HG03139 (cell line): ENCODE results near the gene NCAPG2.
"Not testable (repeated sequence)": the region's sequence is repeated elsewhere in the genome, so short reads cannot be mapped to it uniquely, and the experiment has no call there.

Source experiments
- ATAC-seq: cut with Tn5 transposase; IDR thresholded peaks from one replicate; pipeline ENCODE4 v1.9.1; 2021; ENCODE audit not compliant: unreplicated experiment

NCAPG2 gene

GRCh38 chr7:158710651-158711102 is 6.1 kb upstream of the NCAPG2 start:
- no peak for ATAC-seq

- no peak for ATAC-seq
Observed at GRCh38 chr7:158707610-158708009, 3.0 kb upstream of the NCAPG2 start.

GRCh38 chr7:158706710-158707590 is 2.3 kb upstream of the NCAPG2 start:
- ATAC-seq, result no peak

DNA sequence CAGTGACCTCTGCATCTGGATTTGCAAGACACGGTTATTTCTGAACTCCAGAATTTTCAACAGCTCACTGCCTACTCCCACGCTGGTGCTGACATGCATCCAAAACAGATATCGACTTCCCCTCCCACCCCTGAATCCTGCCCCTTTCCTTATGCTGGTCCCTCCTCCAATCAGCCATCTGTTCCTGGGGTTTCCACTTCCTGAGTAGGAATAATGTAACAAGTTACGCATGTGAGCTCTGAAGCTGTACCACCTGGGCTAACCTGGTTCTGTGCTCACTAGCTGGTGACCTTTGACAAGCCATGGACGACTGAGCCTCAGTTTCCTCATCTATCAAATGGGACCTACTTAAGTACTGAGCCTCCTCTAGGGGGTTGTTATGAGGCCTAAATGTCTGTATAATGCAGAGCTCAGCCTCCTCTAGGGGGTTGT is 1.7 kb upstream of the NCAPG2 start:
- ATAC-seq, result no peak

DNA sequence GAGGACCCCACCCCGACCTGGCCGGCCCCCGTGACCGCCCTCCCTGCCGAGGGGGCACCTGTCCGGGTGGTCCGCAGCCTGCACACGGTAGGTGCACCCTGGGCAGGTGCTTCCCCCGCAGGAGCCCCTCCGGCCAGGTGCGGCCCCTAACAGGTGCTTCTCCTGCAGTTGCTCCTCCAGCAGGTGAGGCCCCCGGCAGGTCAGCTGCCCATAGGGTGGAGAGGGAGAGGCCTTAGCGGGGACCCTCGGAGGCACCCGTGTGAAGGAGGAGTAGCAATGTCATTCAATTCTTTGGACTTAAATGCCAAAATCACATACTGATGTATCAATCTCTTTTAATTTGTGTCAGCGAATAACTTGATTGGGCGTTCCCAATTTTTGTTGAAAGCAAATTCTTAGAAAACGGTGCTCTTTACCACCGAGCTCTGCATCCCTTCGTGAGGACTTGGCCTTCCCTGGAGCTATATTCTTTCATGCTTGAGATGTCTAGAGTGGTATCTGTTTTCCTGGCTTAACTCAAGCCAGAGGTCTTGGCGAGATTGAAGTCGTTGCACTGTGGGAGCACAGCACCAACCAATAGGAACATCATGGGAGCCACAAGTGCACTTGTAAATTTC is 738 bp upstream of the NCAPG2 start:
- ATAC-seq, result no peak

DNA sequence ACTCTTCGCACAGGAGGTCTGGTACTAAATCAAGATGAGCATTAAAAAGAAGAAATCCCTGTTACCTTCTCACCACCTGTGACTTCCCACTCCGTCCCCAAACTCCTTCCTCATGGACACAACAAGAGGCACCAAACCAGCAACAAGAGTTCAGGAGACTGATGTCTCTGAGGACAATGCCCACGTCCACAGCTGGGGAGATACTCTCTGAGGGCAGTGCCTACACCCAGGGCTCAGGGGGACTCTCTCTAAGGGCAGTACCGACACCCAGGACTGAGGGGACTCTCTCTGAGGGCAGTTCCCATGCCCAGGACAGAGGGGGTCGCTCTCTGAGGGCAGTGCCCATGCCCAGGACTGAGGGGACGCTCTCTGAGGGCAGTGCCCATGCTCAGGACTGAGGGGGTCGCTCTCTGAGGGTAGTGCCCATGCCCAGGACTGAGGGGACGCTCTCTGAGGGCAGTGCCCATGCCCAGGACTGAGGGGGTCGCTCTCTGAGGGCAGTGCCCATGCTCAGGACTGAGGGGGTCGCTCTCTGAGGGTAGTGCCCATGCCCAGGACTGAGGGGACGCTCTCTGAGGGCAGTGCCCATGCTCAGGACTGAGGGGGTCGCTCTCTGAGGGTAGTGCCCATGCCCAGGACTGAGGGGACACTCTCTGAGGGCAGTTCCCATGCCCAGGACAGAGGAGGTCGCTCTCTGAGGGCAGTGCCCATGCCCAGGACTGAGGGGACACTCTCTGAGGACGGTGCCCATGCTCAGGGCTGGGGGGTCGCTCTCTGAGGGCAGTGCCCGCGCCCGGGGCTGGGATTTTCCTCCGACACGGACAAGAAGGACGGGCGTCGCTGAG is 703 bp downstream of the NCAPG2 start:
- ATAC-seq, result not testable (repeated sequence)

GRCh38 chr7:158702944-158703343 is 1.7 kb downstream of the NCAPG2 start:
- no peak for ATAC-seq

- ATAC-seq, result no peak
Observed at GRCh38 chr7:158702196-158702595, 2.4 kb downstream of the NCAPG2 start.

DNA sequence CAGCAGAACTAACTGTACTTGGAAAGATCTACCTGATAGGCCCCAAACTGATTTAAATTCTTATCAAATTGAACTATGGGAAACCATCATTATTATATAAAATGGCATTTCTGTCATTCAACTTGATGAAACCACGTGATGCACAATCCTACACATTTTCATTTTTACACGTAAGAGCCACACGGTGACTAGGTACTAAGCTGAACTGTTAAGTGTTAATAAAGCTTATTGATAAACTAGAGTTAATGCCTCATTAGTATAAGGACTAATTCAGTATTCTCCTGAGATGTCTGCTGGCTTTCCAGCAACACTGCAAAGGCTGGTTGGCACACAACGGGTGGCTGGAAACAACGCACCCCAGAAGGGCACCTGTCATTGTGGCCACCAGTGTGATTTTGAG is 4.6 kb downstream of the NCAPG2 start:
- no peak for ATAC-seq

DNA sequence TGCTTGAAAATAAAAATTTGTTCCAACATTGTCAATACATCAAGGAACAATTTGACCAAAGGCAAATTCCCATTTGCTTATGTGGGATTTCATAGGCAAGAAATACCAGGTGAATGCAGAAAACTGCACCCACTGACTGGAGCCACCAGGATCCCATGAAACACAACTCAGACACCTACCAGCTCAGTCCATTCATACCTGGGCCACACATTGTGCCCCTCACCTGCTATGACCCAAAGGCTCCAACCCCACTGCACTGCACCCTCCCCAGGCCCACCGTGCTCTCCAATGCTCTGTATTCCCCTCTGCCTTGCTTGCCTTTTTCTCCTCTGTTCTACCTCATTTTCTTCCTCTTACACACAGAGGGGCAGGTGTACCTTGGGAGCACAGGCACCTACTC is 5.3 kb downstream of the NCAPG2 start:
- no peak for ATAC-seq

DNA sequence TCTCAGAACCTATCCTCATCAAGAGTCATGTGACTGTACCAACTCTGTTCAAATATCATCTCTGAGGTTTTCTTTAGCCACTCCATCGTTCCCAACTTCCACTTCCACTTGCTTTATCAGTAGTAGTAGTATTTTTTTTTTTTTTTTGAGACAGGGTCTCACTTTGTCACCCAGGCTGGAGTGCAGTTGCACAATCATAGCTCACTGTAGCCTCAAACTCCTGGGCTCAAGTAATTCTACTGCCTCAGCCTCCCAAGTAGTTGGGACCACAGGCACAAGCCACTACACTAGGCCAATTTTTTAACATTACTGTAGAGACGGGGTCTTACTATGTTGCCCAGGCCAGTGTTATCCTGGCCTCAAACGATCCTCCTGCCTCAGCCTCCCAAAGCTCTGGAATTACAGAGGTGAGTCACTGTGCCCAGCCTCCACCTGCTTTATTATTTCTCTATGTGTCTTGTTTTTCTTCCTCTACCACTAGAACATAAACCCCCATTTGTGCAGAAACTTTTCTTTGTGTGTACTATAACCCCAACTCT is 5.9 kb downstream of the NCAPG2 start:
- no peak for ATAC-seq

- not testable (repeated sequence) for ATAC-seq
Observed at GRCh38 chr7:158697597-158697996, 7.0 kb downstream of the NCAPG2 start.

DNA sequence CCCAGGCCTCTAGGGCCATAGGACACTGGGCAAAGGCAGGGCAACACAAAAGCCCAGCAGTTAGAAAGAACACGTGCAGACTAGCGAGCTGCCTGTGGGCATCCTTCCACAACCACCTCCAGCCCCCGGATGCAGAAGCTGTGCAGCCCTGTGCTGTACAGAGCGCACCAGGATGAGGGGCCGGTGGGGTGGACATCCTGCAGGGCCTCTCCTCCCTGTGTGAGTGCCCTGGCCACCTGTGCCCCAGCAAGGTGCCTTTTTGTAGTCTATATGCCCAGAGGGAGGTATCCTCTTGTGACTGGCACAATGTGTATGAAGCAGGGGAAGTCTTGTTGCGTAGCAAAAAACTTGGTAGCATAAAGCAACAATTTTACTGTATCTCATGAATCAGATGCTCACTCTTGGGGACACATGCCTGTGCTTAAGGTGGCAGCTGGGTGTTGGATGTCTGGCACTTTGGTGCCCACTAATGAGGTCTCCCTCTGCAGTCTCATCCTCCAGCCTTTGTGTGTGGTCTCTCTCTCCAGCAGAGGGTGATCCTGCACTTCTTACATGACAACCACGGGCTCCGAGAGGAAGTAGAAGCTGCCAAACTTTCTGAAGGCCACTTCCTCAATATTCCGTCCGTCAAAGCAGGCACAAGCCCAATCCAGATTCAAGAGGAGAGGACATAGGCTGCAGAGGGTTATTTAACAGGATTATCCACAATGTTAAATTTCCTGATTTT is 8.7 kb downstream of the NCAPG2 start:
- peak; percentile 72 for ATAC-seq

- no peak for ATAC-seq
Observed at GRCh38 chr7:158695056-158695455, 9.5 kb downstream of the NCAPG2 start.

DNA sequence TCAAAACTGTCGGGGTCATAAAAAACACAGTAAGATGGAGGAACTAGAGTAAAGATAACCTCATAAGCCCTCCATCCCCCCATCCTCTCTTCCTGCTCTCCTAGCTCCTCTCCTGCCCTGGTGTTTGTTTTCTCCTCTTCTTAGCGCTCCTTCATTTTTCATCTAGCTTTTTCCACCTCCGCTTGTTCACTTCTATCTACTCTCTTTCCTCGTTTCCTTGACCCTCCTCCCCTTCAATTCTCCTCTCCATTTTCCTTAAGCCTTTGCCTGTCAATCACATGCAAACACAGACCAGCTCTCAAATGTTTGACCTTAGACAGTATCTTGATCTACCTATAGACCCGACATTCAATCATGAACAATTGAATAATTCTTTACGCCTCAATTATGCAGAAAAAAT is 10.0 kb downstream of the NCAPG2 start:
- ATAC-seq, result no peak

- no peak for ATAC-seq
Observed at GRCh38 chr7:158689488-158689887, 15.1 kb downstream of the NCAPG2 start.

GRCh38 chr7:158687406-158687805 is 17.2 kb downstream of the NCAPG2 start:
- no peak for ATAC-seq

DNA sequence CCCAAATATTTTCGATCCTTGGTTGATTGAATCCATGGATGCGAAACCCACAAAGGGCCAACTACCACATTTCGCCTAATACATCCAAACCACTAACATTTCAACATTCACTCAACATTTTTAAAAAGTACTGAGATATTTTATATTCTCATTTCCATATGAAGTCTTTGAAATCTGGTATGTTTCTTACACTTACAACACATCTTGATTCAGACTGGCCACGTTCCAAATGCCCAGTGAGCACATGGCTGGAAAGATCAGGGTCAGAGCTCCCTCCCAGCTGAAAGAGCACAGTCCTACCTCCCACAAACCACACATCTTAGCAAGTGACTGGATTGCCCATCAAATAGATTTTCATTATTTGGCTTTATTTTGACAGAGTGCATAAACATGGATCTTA is 18.9 kb downstream of the NCAPG2 start:
- no peak for ATAC-seq

GRCh38 chr7:158684329-158684728 is 20.3 kb downstream of the NCAPG2 start:
- ATAC-seq, result no peak

DNA sequence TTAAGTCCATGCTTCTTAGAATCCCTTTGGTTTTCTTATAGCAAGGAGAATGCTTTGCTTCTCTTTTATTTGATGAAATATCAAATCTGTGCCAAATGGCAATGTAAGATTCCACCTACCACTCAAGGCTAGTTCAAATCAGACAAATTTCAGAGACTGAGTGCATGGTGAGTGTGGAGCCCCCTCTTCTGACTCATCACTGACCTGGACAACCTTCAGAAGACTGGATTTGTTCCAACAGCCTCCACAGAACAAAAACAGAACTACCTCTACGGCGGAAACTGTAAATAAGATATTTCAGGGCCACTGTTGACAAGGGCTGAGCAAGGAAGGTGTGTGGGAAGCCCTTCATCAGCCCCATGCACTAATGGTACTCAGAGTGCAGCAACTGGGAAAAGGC is 21.1 kb downstream of the NCAPG2 start:
- ATAC-seq, result no peak

DNA sequence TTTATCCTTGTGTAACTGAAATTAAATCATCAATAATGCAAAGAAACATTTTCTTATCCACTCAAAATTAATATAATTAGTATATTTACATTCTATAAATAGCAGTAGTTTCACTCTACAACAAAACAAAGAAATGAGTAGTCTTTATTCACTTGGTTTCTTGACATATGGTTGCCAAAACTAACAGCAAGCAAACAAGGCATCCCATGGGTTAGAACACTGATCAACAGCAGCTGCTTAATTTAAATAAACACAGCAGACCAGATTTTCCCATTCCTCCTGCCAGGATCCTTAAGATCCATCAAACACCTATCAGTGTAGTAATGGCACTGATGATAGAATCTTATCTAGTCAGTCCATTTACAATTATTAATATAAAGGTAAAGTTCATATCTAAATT is 22.1 kb downstream of the NCAPG2 start:
- ATAC-seq, result no peak
